Measurements from ENCODE around the gene DOCK6.

Gene DOCK6

GRCh38 chr19:11166281-11167142 lies 95.8 kb downstream of the DOCK6 start:
- no peaks in the 10 kb centered on the region for H3K9me3 ChIP-seq (replicated peaks in 1 of 2; ENCODE audit: control insufficient read depth in 2 of 2, insufficient read depth in 1 of 2, low read depth in 1 of 2, low read length in 2 of 2)
- peak overlapping the region; percentile 34 for H3K23ac ChIP-seq (ENCODE audit: low read depth, low read length, poor library complexity)
- DNase-seq (ENCODE audit: low spot score) = no peak
- H3K27ac ChIP-seq (replicated peaks; ENCODE audit: low read length) = no peak overlapping the region
- no peaks in the 10 kb centered on the region for H3K79me1 ChIP-seq (ENCODE audit: low read depth, low read length)
- no peak overlapping the region for H2BK15ac ChIP-seq (ENCODE audit: low read length)
- no peak overlapping the region for H4K8ac ChIP-seq (ENCODE audit: low read depth, low read length)
- no peak overlapping the region for H2BK120ac ChIP-seq (ENCODE audit: low read depth, low read length)
- no peak overlapping the region for H3K4me3 ChIP-seq (ENCODE audit: low read length in 2 of 2)
- no peak overlapping the region for H3K4me2 ChIP-seq (ENCODE audit: insufficient read depth, low read length, poor library complexity, severe bottlenecking)
- no peak overlapping the region for H2AK5ac ChIP-seq (ENCODE audit: low read depth, low read length)
- no peak overlapping the region for H3K4ac ChIP-seq (ENCODE audit: low read length)
- H2BK5ac ChIP-seq (ENCODE audit: low read length) = no peak overlapping the region
- no CpG with 5 or more reads among the region's 26 CpGs for WGBS, 2 donors (ENCODE audit: extremely low coverage in 2 of 2, insufficient read length in 2 of 2, insufficient replicate concordance in 1 of 2)
- H4K91ac ChIP-seq (ENCODE audit: low read depth, low read length, poor library complexity) = no peak overlapping the region
- H3K27me3 ChIP-seq (ENCODE audit: control insufficient read depth in 3 of 3, insufficient read depth in 3 of 3, low read depth in 1 of 3, low read length in 3 of 3) = no peaks in the 10 kb centered on the region
- no peak overlapping the region for H2AFZ ChIP-seq (ENCODE audit: low read length)
- H2BK12ac ChIP-seq (ENCODE audit: low read length) = no peak overlapping the region
- no peak overlapping the region for H3K9ac ChIP-seq (ENCODE audit: low read depth, low read length, poor library complexity)
- peak overlapping the region; percentile 59 for H3K18ac ChIP-seq (ENCODE audit: low read length)
- peaks cover 0 to 3% of the 10 kb centered on the region in 2 donors for H3K4me1 ChIP-seq (ENCODE audit: control insufficient read depth in 2 of 2, insufficient read depth in 1 of 2, low read depth in 1 of 2, low read length in 2 of 2)
- H3K14ac ChIP-seq (ENCODE audit: low read length) = no peak overlapping the region
- peaks cover 10 to 50% of the 10 kb centered on the region in 2 donors for H3K36me3 ChIP-seq (replicated peaks in 1 of 2; ENCODE audit: control insufficient read depth in 2 of 2, insufficient read depth in 2 of 2, low read length in 2 of 2)

GRCh38 chr19:11165486-11166030 lies 96.8 kb downstream of the DOCK6 start:
- Histone ChIP-seq H3K9ac (ENCODE audit: low read depth, low read length, poor library complexity) (no peak overlapping the region), H3K4me3 (ENCODE audit: low read length in 2 of 2) (no peak overlapping the region), H2AK5ac (ENCODE audit: low read depth, low read length) (no peak overlapping the region), H3K79me1 (ENCODE audit: low read depth, low read length) (no peaks in the 10 kb centered on the region), H4K8ac (ENCODE audit: low read depth, low read length) (no peak overlapping the region), H2BK12ac (ENCODE audit: low read length) (no peak overlapping the region), H3K9me3 (replicated peaks in 1 of 2; ENCODE audit: control insufficient read depth in 2 of 2, insufficient read depth in 1 of 2, low read depth in 1 of 2, low read length in 2 of 2) (no peaks in the 10 kb centered on the region), H3K4me2 (ENCODE audit: insufficient read depth, low read length, poor library complexity, severe bottlenecking) (no peak overlapping the region), H3K27ac (replicated peaks; ENCODE audit: low read length) (no peak overlapping the region), H3K4me1 (ENCODE audit: control insufficient read depth in 2 of 2, insufficient read depth in 1 of 2, low read depth in 1 of 2, low read length in 2 of 2) (peaks cover 0 to 3% of the 10 kb centered on the region in 2 donors), H3K36me3 (replicated peaks in 1 of 2; ENCODE audit: control insufficient read depth in 2 of 2, insufficient read depth in 2 of 2, low read length in 2 of 2) (peaks cover 10 to 42% of the 10 kb centered on the region in 2 donors), H3K18ac (ENCODE audit: low read length) (no peak overlapping the region), H2BK120ac (ENCODE audit: low read depth, low read length) (no peak overlapping the region), H3K14ac (ENCODE audit: low read length) (no peak overlapping the region), H2BK15ac (ENCODE audit: low read length) (no peak overlapping the region), H4K91ac (ENCODE audit: low read depth, low read length, poor library complexity) (no peak overlapping the region), H2BK5ac (ENCODE audit: low read length) (no peak overlapping the region), H3K27me3 (ENCODE audit: control insufficient read depth in 3 of 3, insufficient read depth in 3 of 3, low read depth in 1 of 3, low read length in 3 of 3) (no peaks in the 10 kb centered on the region), H3K4ac (ENCODE audit: low read length) (no peak overlapping the region), H2AFZ (ENCODE audit: low read length) (no peak overlapping the region), H3K23ac (ENCODE audit: low read depth, low read length, poor library complexity) (no peak overlapping the region)
- no CpG with 5 or more reads among the region's 13 CpGs for WGBS, 2 donors (ENCODE audit: extremely low coverage in 2 of 2, insufficient read length in 2 of 2, insufficient replicate concordance in 1 of 2)
- no peak for DNase-seq (ENCODE audit: low spot score)

GRCh38 chr19:11164879-11165406 lies 97.4 kb downstream of the DOCK6 start:
- DNase-seq (ENCODE audit: low spot score) = no peak
- no peak overlapping the region for H2BK120ac ChIP-seq (ENCODE audit: low read depth, low read length)
- no peak overlapping the region for H3K4me2 ChIP-seq (ENCODE audit: insufficient read depth, low read length, poor library complexity, severe bottlenecking)
- no CpG with 5 or more reads among the region's 17 CpGs for WGBS, 2 donors (ENCODE audit: extremely low coverage in 2 of 2, insufficient read length in 2 of 2, insufficient replicate concordance in 1 of 2)
- no peak overlapping the region for H3K9ac ChIP-seq (ENCODE audit: low read depth, low read length, poor library complexity)
- peaks cover 0 to 3% of the 10 kb centered on the region in 2 donors for H3K4me1 ChIP-seq (ENCODE audit: control insufficient read depth in 2 of 2, insufficient read depth in 1 of 2, low read depth in 1 of 2, low read length in 2 of 2)
- H4K91ac ChIP-seq (ENCODE audit: low read depth, low read length, poor library complexity) = no peak overlapping the region
- no peaks in the 10 kb centered on the region for H3K27me3 ChIP-seq (ENCODE audit: control insufficient read depth in 3 of 3, insufficient read depth in 3 of 3, low read depth in 1 of 3, low read length in 3 of 3)
- no peak overlapping the region for H3K4ac ChIP-seq (ENCODE audit: low read length)
- H3K23ac ChIP-seq (ENCODE audit: low read depth, low read length, poor library complexity) = no peak overlapping the region
- no peak overlapping the region for H3K14ac ChIP-seq (ENCODE audit: low read length)
- H2BK15ac ChIP-seq (ENCODE audit: low read length) = no peak overlapping the region
- no peak overlapping the region for H2AFZ ChIP-seq (ENCODE audit: low read length)
- no peak overlapping the region for H3K18ac ChIP-seq (ENCODE audit: low read length)
- no peaks in the 10 kb centered on the region for H3K9me3 ChIP-seq (replicated peaks in 1 of 2; ENCODE audit: control insufficient read depth in 2 of 2, insufficient read depth in 1 of 2, low read depth in 1 of 2, low read length in 2 of 2)
- H3K27ac ChIP-seq (replicated peaks; ENCODE audit: low read length) = peak overlapping the region; percentile 23
- H3K36me3 ChIP-seq (replicated peaks in 1 of 2; ENCODE audit: control insufficient read depth in 2 of 2, insufficient read depth in 2 of 2, low read length in 2 of 2) = peaks cover 6 to 36% of the 10 kb centered on the region in 2 donors
- no peak overlapping the region for H2AK5ac ChIP-seq (ENCODE audit: low read depth, low read length)
- no peak overlapping the region for H4K8ac ChIP-seq (ENCODE audit: low read depth, low read length)
- no peak overlapping the region for H3K4me3 ChIP-seq (ENCODE audit: low read length in 2 of 2)
- no peak overlapping the region for H2BK5ac ChIP-seq (ENCODE audit: low read length)
- H3K79me1 ChIP-seq (ENCODE audit: low read depth, low read length) = no peaks in the 10 kb centered on the region
- H2BK12ac ChIP-seq (ENCODE audit: low read length) = no peak overlapping the region

GRCh38 chr19:11164296-11164695 lies 98.0 kb downstream of the DOCK6 start:
- Histone ChIP-seq H2BK5ac (ENCODE audit: low read length) (no peak overlapping the region), H3K4me1 (ENCODE audit: control insufficient read depth in 2 of 2, insufficient read depth in 1 of 2, low read depth in 1 of 2, low read length in 2 of 2) (peaks cover 0 to 3% of the 10 kb centered on the region in 2 donors), H3K79me1 (ENCODE audit: low read depth, low read length) (no peaks in the 10 kb centered on the region), H3K4me3 (ENCODE audit: low read length in 2 of 2) (no peak overlapping the region), H3K27ac (replicated peaks; ENCODE audit: low read length) (peak overlapping the region; percentile 23), H2AFZ (ENCODE audit: low read length) (no peak overlapping the region), H3K27me3 (ENCODE audit: control insufficient read depth in 3 of 3, insufficient read depth in 3 of 3, low read depth in 1 of 3, low read length in 3 of 3) (no peaks in the 10 kb centered on the region), H3K4ac (ENCODE audit: low read length) (no peak overlapping the region), H2AK5ac (ENCODE audit: low read depth, low read length) (no peak overlapping the region), H3K23ac (ENCODE audit: low read depth, low read length, poor library complexity) (no peak overlapping the region), H3K9me3 (replicated peaks in 1 of 2; ENCODE audit: control insufficient read depth in 2 of 2, insufficient read depth in 1 of 2, low read depth in 1 of 2, low read length in 2 of 2) (no peaks in the 10 kb centered on the region), H2BK120ac (ENCODE audit: low read depth, low read length) (no peak overlapping the region), H4K91ac (ENCODE audit: low read depth, low read length, poor library complexity) (no peak overlapping the region), H3K18ac (ENCODE audit: low read length) (no peak overlapping the region), H3K9ac (ENCODE audit: low read depth, low read length, poor library complexity) (no peak overlapping the region), H3K4me2 (ENCODE audit: insufficient read depth, low read length, poor library complexity, severe bottlenecking) (no peak overlapping the region), H3K14ac (ENCODE audit: low read length) (no peak overlapping the region), H4K8ac (ENCODE audit: low read depth, low read length) (no peak overlapping the region), H2BK15ac (ENCODE audit: low read length) (no peak overlapping the region), H3K36me3 (replicated peaks in 1 of 2; ENCODE audit: control insufficient read depth in 2 of 2, insufficient read depth in 2 of 2, low read length in 2 of 2) (peaks cover 2 to 30% of the 10 kb centered on the region in 2 donors), H2BK12ac (ENCODE audit: low read length) (no peak overlapping the region)
- no CpG with 5 or more reads among the region's 11 CpGs for WGBS, 2 donors (ENCODE audit: extremely low coverage in 2 of 2, insufficient read length in 2 of 2, insufficient replicate concordance in 1 of 2)
- DNase-seq (ENCODE audit: low spot score) = no peak

Data from neuronal stem cell (in vitro differentiated cells).